Retina (tissue), 1 donor: ENCODE data around the gene PRRT1.

Source experiments
- DNase-seq: peaks from one replicate; pipeline ENCODE4 v3.0.0-alpha.2; 2016

PRRT1 gene

GRCh38 chr6:32173051-32173727, 21.4 kb upstream of the PRRT1 start:
- no peak for DNase-seq

- DNase-seq = no peak
These were observed 19.5 kb upstream of the PRRT1 start for GRCh38 chr6:32171234-32171633.

- DNase-seq = no peak
These were observed 18.6 kb upstream of the PRRT1 start for GRCh38 chr6:32170294-32170693.

GRCh38 chr6:32168807-32169591, 17.3 kb upstream of the PRRT1 start:
- no peak for DNase-seq

GRCh38 chr6:32168350-32168749, 16.6 kb upstream of the PRRT1 start:
- DNase-seq = no peak

- DNase-seq = no peak
These were observed 16.1 kb upstream of the PRRT1 start for GRCh38 chr6:32167761-32168262.

GRCh38 chr6:32167154-32167760, 15.5 kb upstream of the PRRT1 start:
- no peak for DNase-seq

GRCh38 chr6:32166411-32167061, 14.8 kb upstream of the PRRT1 start:
- no peak for DNase-seq

- DNase-seq = no peak
These were observed 12.6 kb upstream of the PRRT1 start, which contains the start of gene EGFL8 for GRCh38 chr6:32164295-32164694. Gene EGFL8, plus strand, starts transcription at chr6:32164595. Its CDS starts 1,571 bp downstream, at chr6:32166166.

- DNase-seq = no peak
These were observed 12.0 kb upstream of the PRRT1 start for GRCh38 chr6:32163559-32164258.

- DNase-seq = no peak
These were observed 6.3 kb upstream of the PRRT1 start for GRCh38 chr6:32158052-32158451.

GRCh38 chr6:32156891-32157290, 5.2 kb upstream of the PRRT1 start:
- no peak for DNase-seq

- DNase-seq = no peak
These were observed 2.9 kb upstream of the PRRT1 start for GRCh38 chr6:32154514-32155161.

GRCh38 chr6:32153564-32154513, 2.1 kb upstream of the PRRT1 start, which contains the start of gene PPT2:
Gene PPT2, plus strand, starts transcription at chr6:32154141. Its CDS starts 454 bp downstream, at chr6:32154595.
- DNase-seq = peak; percentile 93

GRCh38 chr6:32152769-32153563, 1.2 kb upstream of the PRRT1 start:
- no peak for DNase-seq

- DNase-seq = peak; percentile 42
These were observed 417 bp downstream of the PRRT1 start for GRCh38 chr6:32151181-32151862.

GRCh38 chr6:32149932-32150870, 1.5 kb downstream of the PRRT1 start:
- DNase-seq = peak; percentile 28
